ENCODE data around the gene ARHGEF12.

Gene ARHGEF12

GRCh38 chr11:120298461-120298860 lies 37.8 kb upstream of the ARHGEF12 start:
- TF ChIP-seq EZH2phosphoT487 (IDR thresholded peaks at IDR 0.05; ENCODE audit: low read depth) = no peak
- TF ChIP-seq CTCF (IDR thresholded peaks at IDR 0.05; ENCODE audit: low read depth, low read length) = no peak
- no peak overlapping the region for H3K4me3 ChIP-seq (ENCODE audit: low read length)
- peaks cover 71% of the 10 kb centered on the region for H3K27me3 ChIP-seq (ENCODE audit: low read depth, low read length)
- H4K20me1 ChIP-seq (ENCODE audit: insufficient read depth, low read length) = no peaks in the 10 kb centered on the region
- no peaks in the 10 kb centered on the region for H3K4me1 ChIP-seq (ENCODE audit: low read length)
- no peak overlapping the region for H2AFZ ChIP-seq (ENCODE audit: low read depth, low read length)
- no peaks in the 10 kb centered on the region for H3K79me2 ChIP-seq (ENCODE audit: low read length)
- no peak overlapping the region for H3K27ac ChIP-seq (ENCODE audit: low read length)
- no peak overlapping the region for H3K9ac ChIP-seq (ENCODE audit: low read length)
- no peaks in the 10 kb centered on the region for H3K9me3 ChIP-seq (ENCODE audit: insufficient read depth, low read length)
- no peak overlapping the region for H3K4me2 ChIP-seq (ENCODE audit: low read length)
- H3K36me3 ChIP-seq (replicated peaks; ENCODE audit: low read depth, low read length) = no peaks in the 10 kb centered on the region

GRCh38 chr11:120302001-120302805 lies 34.0 kb upstream of the ARHGEF12 start:
- H3K79me2 ChIP-seq (ENCODE audit: low read length) = no peaks in the 10 kb centered on the region
- H2AFZ ChIP-seq (ENCODE audit: low read depth, low read length) = no peak overlapping the region
- no peaks in the 10 kb centered on the region for H4K20me1 ChIP-seq (ENCODE audit: insufficient read depth, low read length)
- no peaks in the 10 kb centered on the region for H3K36me3 ChIP-seq (replicated peaks; ENCODE audit: low read depth, low read length)
- no peak for TF ChIP-seq CTCF (IDR thresholded peaks at IDR 0.05; ENCODE audit: low read depth, low read length)
- H3K4me1 ChIP-seq (ENCODE audit: low read length) = peaks cover 18% of the 10 kb centered on the region
- no peak overlapping the region for H3K4me3 ChIP-seq (ENCODE audit: low read length)
- no peak overlapping the region for H3K9ac ChIP-seq (ENCODE audit: low read length)
- H3K27ac ChIP-seq (ENCODE audit: low read length) = no peak overlapping the region
- peaks cover 36% of the 10 kb centered on the region for H3K27me3 ChIP-seq (ENCODE audit: low read depth, low read length)
- no peak overlapping the region for H3K4me2 ChIP-seq (ENCODE audit: low read length)
- H3K9me3 ChIP-seq (ENCODE audit: insufficient read depth, low read length) = no peaks in the 10 kb centered on the region

GRCh38 chr11:120303004-120303637 lies 33.1 kb upstream of the ARHGEF12 start:
- H3K4me2 ChIP-seq (ENCODE audit: low read length) = no peak overlapping the region
- H3K4me1 ChIP-seq (ENCODE audit: low read length) = peaks cover 18% of the 10 kb centered on the region
- H4K20me1 ChIP-seq (ENCODE audit: insufficient read depth, low read length) = no peaks in the 10 kb centered on the region
- H3K27ac ChIP-seq (ENCODE audit: low read length) = no peak overlapping the region
- H3K27me3 ChIP-seq (ENCODE audit: low read depth, low read length) = peaks cover 32% of the 10 kb centered on the region
- H3K4me3 ChIP-seq (ENCODE audit: low read length) = no peak overlapping the region
- H3K36me3 ChIP-seq (replicated peaks; ENCODE audit: low read depth, low read length) = no peaks in the 10 kb centered on the region
- H2AFZ ChIP-seq (ENCODE audit: low read depth, low read length) = no peak overlapping the region
- no peaks in the 10 kb centered on the region for H3K79me2 ChIP-seq (ENCODE audit: low read length)
- TF ChIP-seq EZH2phosphoT487 (IDR thresholded peaks at IDR 0.05; ENCODE audit: low read depth) = no peak
- TF ChIP-seq CTCF (IDR thresholded peaks at IDR 0.05; ENCODE audit: low read depth, low read length) = peak; percentile 97
- no peak overlapping the region for H3K9ac ChIP-seq (ENCODE audit: low read length)
- no peaks in the 10 kb centered on the region for H3K9me3 ChIP-seq (ENCODE audit: insufficient read depth, low read length)

GRCh38 chr11:120304526-120304925 lies 31.7 kb upstream of the ARHGEF12 start:
- H3K4me2 ChIP-seq (ENCODE audit: low read length) = peak overlapping the region; percentile 46
- no peak overlapping the region for H3K27ac ChIP-seq (ENCODE audit: low read length)
- no peak overlapping the region for H3K4me3 ChIP-seq (ENCODE audit: low read length)
- no peak overlapping the region; the same call in 1 of the 2 replicates for H2AFZ ChIP-seq (ENCODE audit: low read depth, low read length)
- no peak overlapping the region for H3K9ac ChIP-seq (ENCODE audit: low read length)
- TF ChIP-seq EZH2phosphoT487 (IDR thresholded peaks at IDR 0.05; ENCODE audit: low read depth) = no peak
- no peak for TF ChIP-seq CTCF (IDR thresholded peaks at IDR 0.05; ENCODE audit: low read depth, low read length)
- no peaks in the 10 kb centered on the region for H4K20me1 ChIP-seq (ENCODE audit: insufficient read depth, low read length)
- no peaks in the 10 kb centered on the region for H3K9me3 ChIP-seq (ENCODE audit: insufficient read depth, low read length)
- no peaks in the 10 kb centered on the region for H3K36me3 ChIP-seq (replicated peaks; ENCODE audit: low read depth, low read length)
- H3K79me2 ChIP-seq (ENCODE audit: low read length) = no peaks in the 10 kb centered on the region
- peaks cover 18% of the 10 kb centered on the region for H3K4me1 ChIP-seq (ENCODE audit: low read length)
- peaks cover 24% of the 10 kb centered on the region for H3K27me3 ChIP-seq (ENCODE audit: low read depth, low read length)

Measured in OCI-LY3 (cell line).